NCI-H146 treated with DMSO at 0.1 percent for 48 hours (cell line): Measurements from ENCODE around the gene LNP1.
A peak's percentile ranks its signal among the peaks of the same experiment; 100 is the strongest.
"Not testable (repeated sequence)": the region's sequence is repeated elsewhere in the genome, so short reads cannot be mapped to it uniquely, and the experiment has no call there.

ENCODE experiments used
- DNase-seq: peaks from one replicate; lab custom pipeline; 2025; ENCODE audit not compliant: unreplicated experiment; lab: John Stamatoyannopoulos, UW

LNP1 gene

GRCh38 chr3:100400780-100401673 is at the start of gene LNP1, which contains the start of gene TOMM70:
Gene LNP1, plus strand, starts transcription at chr3:100401539. Its CDS starts 28,191 bp downstream, at chr3:100429730.
Gene TOMM70, minus strand, starts transcription at chr3:100401089. Its CDS starts 140 bp downstream, at chr3:100400949.
- DNase-seq, result peak; percentile 96

GRCh38 chr3:100351770-100352169 is 49.6 kb upstream of the LNP1 start:
- not testable (repeated sequence) for DNase-seq

- DNase-seq, result no peak
Measured at GRCh38 chr3:100352296-100353231, 48.8 kb upstream of the LNP1 start.

GRCh38 chr3:100354850-100355249 is 46.5 kb upstream of the LNP1 start:
- DNase-seq, result no peak

GRCh38 chr3:100358413-100358812 is 42.9 kb upstream of the LNP1 start:
- no peak for DNase-seq

- no peak for DNase-seq
Measured at GRCh38 chr3:100359035-100359434, 42.3 kb upstream of the LNP1 start.

GRCh38 chr3:100360757-100361496 is 40.4 kb upstream of the LNP1 start:
- no peak for DNase-seq

- DNase-seq, result no peak
Measured at GRCh38 chr3:100361897-100362296, 39.4 kb upstream of the LNP1 start.

GRCh38 chr3:100364421-100364820 is 36.9 kb upstream of the LNP1 start:
- no peak for DNase-seq

GRCh38 chr3:100366424-100366823 is 34.9 kb upstream of the LNP1 start:
- DNase-seq, result no peak

GRCh38 chr3:100368441-100368840 is 32.9 kb upstream of the LNP1 start:
- no peak for DNase-seq

GRCh38 chr3:100370756-100371155 is 30.6 kb upstream of the LNP1 start:
- no peak for DNase-seq

GRCh38 chr3:100374521-100374920 is 26.8 kb upstream of the LNP1 start:
- DNase-seq, result no peak

- DNase-seq, result no peak
Measured at GRCh38 chr3:100376301-100376700, 25.0 kb upstream of the LNP1 start.

GRCh38 chr3:100384733-100385525 is 16.4 kb upstream of the LNP1 start:
- DNase-seq, result no peak

GRCh38 chr3:100386437-100387074 is 14.8 kb upstream of the LNP1 start:
- DNase-seq, result no peak

- DNase-seq, result no peak
Measured at GRCh38 chr3:100389025-100389424, 12.3 kb upstream of the LNP1 start.

- DNase-seq, result no peak
Measured at GRCh38 chr3:100395679-100396431, 5.5 kb upstream of the LNP1 start.

- no peak for DNase-seq
Measured at GRCh38 chr3:100396967-100397366, 4.4 kb upstream of the LNP1 start.
